ENCODE results near the gene AMIGO2.
A peak's percentile ranks its signal among the peaks of the same experiment; 100 is the strongest.

AMIGO2 gene

GRCh38 chr12:47099610-47100009 lies 19.9 kb upstream of the AMIGO2 start:
- no peak for DNase-seq

DNA sequence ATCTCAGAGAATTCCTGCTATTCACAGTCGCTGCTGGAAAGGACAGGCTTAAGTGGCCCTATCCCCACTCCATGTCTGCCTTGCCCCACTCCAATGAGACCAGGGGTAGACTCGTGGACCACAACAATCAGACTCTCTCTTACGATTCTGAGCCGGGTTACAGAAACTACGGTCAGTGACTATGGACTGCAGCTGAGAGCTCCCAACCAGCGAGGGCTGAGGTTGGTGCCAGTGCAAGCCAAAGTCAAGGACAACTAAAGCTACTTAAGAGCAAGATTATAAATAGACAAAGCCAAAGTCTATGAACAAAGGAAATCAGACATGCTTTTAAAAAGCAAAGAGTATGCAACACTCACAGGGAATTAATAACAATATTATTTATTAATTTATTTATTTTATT lies 18.3 kb upstream of the AMIGO2 start:
- DNase-seq: no peak

DNA sequence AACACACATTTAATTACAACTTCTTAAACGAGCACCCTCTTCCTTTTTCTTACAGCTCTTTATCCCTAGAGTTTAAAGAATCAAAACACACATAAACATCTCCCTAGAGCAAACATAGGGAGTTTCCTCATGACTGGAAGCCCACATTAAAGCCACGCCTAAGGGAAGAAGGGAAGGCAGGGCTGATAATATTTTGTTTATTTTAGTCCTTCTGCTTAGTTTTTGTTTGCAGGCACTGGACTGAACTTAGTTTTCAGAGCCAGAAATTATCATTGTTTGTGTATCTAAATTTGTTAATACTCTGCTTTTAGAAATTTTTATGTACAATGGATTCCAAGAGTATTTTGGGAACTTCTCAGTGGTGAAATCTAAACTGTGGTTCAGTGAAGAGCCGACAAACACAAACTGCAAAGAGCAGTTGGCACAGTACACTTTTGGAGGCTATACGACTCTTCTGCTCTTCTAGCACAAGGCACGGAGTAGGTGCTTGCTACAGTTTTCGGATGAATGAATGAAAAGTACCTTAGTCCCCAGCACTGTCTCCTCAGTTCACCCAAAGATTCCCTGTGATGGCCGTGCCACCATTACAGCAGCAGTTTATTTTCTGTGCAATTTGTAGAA lies 17.6 kb upstream of the AMIGO2 start:
- DNase-seq: no peak

- no peak for DNase-seq
Observed at GRCh38 chr12:47095446-47096236, 15.9 kb upstream of the AMIGO2 start.

GRCh38 chr12:47094804-47095203 lies 15.0 kb upstream of the AMIGO2 start:
- no peak for DNase-seq

DNA sequence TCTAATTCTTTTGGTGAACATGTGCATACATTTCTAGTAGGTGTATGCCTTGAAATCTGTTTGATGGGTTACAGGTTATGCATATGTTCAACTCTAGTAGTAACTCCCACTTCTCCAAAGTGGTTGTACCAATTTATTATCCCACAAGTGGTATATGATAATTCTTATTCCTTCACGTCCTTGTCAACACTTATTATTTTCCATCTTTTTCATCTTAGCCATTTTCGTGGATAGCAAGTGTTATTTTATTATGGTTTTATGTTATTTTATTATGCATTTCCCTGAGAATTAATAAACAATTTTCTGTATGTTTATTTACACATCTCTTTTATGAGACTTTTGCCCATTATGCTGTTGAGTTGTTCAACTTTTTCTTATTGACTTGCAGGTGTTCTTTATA lies 11.2 kb upstream of the AMIGO2 start:
- DNase-seq: no peak

GRCh38 chr12:47088021-47088944 lies 8.5 kb upstream of the AMIGO2 start:
- DNase-seq: no peak

DNA sequence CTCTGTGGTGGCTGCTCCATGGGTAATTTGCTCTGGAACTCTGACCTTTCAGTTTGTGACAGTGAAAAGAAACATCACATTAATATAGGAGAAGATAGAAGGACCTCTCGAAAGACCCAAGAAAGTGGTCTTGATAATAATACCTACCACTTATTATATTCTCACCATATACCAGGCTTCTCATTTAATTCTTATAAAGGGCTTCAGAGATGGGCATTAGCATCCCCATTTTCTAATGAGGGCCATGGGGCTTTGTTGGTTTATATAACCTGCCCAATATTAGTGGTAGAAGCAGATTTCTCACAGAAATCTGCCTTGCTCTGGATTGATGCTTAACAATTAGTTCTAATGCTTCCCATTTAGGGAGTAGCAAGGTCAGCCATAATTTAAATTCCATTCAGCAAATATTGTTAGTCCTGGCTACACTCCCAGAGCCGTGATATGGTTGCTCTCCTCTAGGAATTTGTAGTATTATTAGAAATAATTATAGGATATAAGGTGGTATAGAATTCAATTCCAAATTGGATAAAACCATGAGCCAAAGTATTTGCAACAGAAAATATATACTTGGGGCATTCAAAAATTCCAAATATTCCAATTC lies 7.4 kb upstream of the AMIGO2 start:
- DNase-seq: no peak

DNA sequence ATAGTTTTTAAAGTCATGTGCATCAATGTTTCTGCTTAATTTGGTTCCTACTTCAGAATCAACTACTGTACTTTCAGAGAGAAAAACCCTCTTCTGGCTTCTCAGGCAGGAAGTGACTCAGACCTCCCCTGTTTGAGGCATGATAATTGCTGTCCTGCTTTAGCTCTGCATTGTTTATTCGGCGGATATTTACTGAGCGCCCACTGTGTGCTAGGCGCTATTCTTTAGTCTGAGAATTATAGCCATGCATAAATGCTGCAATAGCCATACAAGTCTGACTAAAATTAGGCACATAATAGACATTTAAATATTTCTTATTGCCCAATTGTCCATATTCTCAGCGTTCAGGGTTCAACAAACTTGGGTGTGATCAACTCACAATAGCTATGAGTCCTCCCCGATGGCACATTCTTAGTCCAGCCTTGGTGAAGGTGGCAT lies 6.1 kb upstream of the AMIGO2 start:
- no peak for DNase-seq

GRCh38 chr12:47084172-47084571 lies 4.4 kb upstream of the AMIGO2 start:
- no peak for DNase-seq

GRCh38 chr12:47082796-47083621 lies 3.2 kb upstream of the AMIGO2 start:
- no peak for DNase-seq

- DNase-seq: no peak
Observed at GRCh38 chr12:47082283-47082682, 2.5 kb upstream of the AMIGO2 start.

GRCh38 chr12:47080725-47081502 lies 1.2 kb upstream of the AMIGO2 start:
- DNase-seq: no peak

GRCh38 chr12:47079981-47080724 lies 394 bp upstream of the AMIGO2 start:
- DNase-seq: peak; percentile 79

- peak; percentile 35 for DNase-seq
Observed at GRCh38 chr12:47078733-47079467, 859 bp downstream of the AMIGO2 start.

- DNase-seq: no peak
Observed at GRCh38 chr12:47078086-47078395, 1.7 kb downstream of the AMIGO2 start.

DNA sequence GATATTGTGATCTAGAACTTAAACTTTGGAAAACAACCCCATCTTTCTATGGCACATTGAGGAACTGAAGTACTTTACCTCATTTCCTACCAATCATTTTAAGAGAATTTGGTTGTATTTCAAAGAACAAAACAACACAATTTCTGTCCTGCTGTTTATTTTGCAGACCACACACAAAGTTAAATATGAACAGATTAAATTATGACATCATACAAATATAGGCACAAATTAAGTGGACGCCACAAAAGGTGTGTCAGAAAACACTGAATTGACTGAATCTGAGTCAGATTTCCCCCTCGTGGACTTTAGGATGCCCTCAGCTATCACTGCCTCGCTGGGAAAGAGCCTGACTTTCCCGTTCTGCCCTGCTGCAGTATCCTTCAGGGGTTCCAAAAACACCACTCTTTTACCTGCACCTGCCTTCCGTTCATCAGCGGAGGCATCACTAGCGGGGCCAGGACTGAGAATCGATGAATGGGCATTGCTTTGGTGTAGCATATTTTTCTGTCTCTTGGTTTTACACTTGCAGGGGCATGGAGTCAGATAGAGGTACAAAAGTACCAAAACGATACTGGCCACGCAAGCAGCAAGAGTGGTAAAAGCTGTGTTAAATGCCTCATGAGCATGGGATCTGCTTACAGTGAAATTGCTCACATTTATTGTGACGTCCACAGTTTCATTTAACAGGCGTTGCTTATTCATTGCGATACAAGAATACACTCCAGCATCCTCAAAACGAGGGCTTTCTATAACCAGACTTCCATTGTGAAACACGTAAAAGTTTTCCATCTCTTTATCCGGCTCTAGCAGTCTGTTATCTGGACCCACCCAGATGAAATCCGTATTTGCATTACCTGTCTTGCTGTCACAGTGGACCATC lies 2.3 kb downstream of the AMIGO2 start:
- DNase-seq: no peak
